NCI-H82 (cell line): ENCODE results near the gene CNNM2.

Source experiments
- DNase-seq: peaks from one replicate; lab custom pipeline; 2025; lab: John Stamatoyannopoulos, UW

Gene CNNM2

GRCh38 chr10:102917962-102918816 lies at the start of gene CNNM2:
Gene CNNM2, plus strand, starts transcription at chr10:102918294. Its CDS starts 187 bp downstream, at chr10:102918481.
- peak; percentile 100 for DNase-seq

DNA sequence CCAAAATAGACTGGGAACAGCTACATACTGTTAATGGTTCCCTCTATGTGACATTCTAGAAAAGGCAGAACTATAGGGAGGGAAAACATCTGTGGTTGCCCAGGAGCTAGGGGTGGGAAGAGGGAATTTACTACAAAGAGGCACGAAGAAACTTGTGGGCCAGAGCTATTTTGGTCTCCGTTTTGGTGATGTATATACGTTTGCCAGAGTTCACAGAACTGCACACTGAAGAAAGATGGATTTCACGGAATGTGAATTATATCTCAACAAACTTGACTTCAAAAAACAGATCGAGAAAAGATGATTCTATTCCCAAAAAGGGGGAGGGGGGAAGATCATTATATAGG lies 49.2 kb upstream of the CNNM2 start:
- no peak for DNase-seq

DNA sequence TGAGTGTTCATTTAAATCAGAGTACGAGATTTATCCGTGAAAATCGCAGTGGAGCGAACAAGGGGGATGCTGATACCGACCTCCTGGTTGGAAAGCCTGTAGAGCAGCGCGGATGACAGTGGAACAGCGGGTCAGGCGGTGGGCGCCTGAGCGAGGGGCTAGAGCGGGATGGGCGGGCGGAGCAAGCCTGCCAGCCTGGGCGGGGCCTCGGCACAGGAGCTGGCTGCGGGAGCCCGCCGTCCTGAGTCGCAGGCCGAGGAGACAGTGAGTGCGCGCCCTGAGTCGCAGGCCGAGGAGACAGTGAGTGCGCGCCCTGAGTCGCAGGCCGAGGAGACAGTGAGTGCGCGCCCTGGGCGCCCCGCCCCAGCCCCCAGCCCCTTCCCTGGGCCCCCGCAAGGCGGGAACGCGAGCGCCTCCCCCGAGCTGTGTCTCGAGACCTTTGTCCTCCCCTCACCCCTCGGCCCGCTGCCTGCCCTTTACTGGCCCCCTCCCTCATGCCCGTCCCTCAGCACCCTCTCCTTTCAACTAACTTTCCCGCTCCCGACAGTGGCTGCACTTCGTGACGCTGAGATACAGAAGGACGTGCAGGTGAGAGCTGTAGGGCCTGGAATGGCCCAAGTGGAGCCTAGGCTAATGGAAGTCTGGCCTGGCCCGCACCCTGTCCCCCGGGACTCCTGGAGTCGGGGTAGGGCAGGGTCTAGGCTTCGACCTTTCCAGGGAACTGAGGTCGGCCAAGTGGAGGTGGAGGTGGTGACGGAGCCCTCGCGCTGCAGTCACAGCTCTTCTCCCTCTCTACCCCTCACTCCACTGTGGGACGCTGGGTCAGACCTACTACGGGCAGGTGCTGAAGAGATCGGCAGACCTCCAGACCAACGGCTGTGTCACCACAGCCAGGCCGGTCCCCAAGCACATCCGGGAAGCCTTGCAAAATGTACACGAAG lies 48.6 kb upstream of the CNNM2 start, which contains the start of gene AS3MT:
TSS of gene AS3MT (plus strand) at position 213 of the 941 bp plus-strand sequence. CDS start at position 336, 123 bp downstream.
- DNase-seq: peak; percentile 68

- DNase-seq: no peak
Measured at GRCh38 chr10:102870221-102870620, 47.9 kb upstream of the CNNM2 start.

DNA sequence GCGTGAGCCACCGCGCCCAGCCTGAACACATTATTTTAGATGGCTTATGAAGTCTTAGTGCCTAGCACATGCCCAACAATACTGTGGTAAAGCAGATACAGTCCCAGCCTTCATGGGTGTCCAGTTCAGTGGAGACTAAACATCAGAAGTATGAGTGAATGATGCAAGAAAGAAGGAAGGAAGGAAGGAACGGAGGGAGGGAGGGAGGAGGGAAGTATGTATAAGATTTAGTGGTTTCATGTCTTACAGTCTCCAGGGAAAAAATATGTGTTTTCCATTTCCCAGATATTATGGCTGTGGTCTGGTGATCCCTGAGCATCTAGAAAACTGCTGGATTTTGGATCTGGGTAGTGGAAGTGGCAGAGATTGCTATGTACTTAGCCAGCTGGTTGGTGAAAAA lies 45.9 kb upstream of the CNNM2 start:
- DNase-seq: no peak

- no peak for DNase-seq
Measured at GRCh38 chr10:102876747-102877153, 41.3 kb upstream of the CNNM2 start.

DNA sequence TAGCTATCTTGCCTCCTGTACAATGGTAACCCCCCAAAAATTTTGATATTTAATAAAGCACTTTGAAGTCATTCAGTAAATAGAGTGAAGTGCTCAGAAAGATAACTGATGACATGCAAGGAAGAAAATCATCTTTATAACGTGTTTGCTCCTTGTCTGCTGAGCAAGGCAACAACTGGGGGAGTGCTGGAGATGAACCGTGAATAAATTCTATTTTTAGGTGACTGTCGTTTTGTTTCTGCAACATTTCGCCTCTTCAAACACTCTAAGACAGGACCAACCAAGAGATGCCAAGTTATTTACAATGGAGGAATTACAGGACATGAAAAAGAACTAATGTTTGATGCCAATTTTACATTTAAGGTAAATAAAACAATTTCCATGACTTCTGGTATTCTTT lies 39.5 kb upstream of the CNNM2 start:
- DNase-seq: no peak

GRCh38 chr10:102880256-102880655 lies 37.8 kb upstream of the CNNM2 start:
- no peak for DNase-seq

DNA sequence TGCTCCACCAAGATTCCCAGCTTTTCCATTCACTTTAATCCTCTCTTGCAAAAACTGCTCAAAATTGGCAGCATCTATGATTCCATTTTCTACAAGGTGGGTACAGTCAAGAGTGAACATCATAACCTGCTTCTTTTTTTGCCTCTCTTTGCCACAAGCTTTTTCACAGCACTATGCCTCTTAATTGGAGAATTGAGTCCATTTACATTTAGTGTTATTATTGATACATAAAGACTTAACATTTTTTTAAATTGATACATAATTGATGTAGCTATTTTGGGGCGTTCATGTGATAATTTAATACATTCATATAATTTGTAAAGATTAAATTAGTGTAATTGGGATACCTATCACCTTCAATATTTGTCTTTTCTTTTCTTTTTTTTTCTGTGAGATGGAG lies 30.0 kb upstream of the CNNM2 start:
- DNase-seq: no peak

GRCh38 chr10:102894466-102895213 lies 23.5 kb upstream of the CNNM2 start:
- DNase-seq: no peak

DNA sequence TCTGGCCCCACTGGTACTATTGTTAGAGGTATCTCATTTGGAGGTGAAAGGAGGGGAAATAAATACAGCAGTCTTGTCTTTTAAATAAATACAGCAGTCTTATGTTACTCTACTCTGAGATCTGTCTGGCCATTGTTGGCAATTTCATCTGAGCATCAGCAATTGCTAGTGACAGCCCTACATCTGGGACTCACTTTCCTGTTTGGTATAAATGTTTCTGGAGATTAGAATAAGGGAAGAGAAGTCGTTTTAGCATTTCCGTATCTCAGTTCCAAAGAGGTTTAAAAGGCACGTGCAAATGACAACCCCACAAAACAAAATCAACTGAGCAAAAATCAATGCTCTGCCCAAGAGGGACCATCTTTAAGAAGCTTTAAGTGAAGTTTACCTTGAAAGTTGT lies 18.1 kb upstream of the CNNM2 start:
- DNase-seq: no peak

DNA sequence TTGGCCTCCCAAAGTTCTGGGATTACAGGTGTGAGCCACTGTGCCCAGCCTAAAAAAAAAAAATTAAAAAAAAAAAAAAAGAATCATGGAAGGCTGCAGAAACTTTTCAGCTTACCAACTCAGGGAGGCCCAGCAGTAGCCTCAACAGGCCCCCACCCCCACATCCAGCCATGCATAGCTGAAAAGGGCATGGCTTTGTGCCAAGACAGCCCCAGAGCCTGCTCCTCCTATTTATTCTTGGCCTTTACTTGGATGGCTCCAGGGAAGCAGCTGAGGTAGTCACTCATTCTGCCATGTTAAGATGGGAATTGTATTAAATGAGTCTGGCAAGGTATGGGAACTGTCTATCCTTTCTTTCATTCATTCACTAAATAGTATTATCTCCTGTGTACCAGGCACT lies 13.7 kb upstream of the CNNM2 start:
- DNase-seq: no peak

GRCh38 chr10:102906507-102906906 lies 11.6 kb upstream of the CNNM2 start:
- no peak for DNase-seq

DNA sequence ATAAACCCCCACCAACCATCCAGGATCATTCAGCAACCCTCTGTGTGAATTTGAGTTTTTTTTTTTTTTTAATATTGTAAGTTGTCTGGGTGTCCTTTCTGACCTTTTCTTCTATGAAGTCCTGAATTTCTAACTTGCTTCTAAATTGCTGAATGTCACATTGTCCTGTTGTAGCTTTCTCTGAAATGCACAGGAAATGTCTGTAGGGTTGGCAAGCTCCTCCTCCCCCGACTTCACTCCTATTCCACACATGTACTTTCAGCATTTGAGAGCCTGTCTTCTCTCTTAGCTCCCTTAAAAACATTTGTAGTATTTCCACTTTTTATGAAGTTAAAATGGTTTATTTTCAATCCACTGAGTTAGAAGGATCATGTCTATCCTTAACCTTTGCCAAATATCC lies 3.3 kb upstream of the CNNM2 start:
- no peak for DNase-seq

- DNase-seq: no peak
Measured at GRCh38 chr10:102916173-102916572, 1.9 kb upstream of the CNNM2 start.

- DNase-seq: peak; percentile 81
Measured at GRCh38 chr10:102917314-102917961, 656 bp upstream of the CNNM2 start.

DNA sequence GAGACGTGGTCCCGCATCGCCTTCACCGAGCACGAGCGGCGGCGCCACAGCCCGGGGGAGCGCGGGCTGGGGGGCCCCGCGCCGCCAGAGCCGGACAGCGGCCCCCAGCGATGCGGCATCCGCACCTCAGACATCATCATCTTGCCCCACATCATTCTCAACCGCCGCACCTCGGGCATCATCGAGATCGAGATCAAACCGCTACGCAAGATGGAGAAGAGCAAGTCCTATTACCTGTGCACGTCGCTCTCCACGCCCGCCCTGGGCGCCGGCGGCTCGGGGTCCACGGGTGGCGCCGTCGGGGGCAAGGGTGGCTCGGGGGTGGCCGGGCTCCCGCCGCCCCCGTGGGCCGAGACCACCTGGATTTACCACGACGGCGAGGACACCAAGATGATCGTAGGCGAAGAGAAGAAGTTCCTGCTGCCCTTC lies 737 bp downstream of the CNNM2 start:
- DNase-seq: peak; percentile 43

GRCh38 chr10:102919246-102919959 lies 1.3 kb downstream of the CNNM2 start:
- peak; percentile 37 for DNase-seq

GRCh38 chr10:102919992-102920739 lies 2.1 kb downstream of the CNNM2 start:
- peak; percentile 32 for DNase-seq

DNA sequence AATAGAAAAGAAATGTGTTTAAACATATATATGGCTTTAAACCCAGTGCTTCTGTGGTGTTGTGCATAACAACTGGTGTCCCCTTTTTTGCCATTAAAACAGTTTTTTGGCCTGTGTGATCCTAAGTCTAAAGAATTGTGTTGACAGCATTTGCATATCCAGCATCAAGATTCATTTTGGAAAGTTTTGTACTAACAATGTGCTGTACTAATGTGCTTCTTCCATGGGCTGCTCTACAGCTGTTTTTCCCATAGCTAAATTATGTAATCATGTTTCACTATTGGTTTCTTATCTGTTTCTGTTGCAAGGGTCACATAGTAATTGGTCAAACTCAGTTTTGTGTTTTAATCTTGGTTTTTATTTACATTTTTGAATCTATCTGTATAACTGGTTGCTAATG lies 5.5 kb downstream of the CNNM2 start:
- no peak for DNase-seq
